Measurements from ENCODE around the gene SLC35F1.

SLC35F1 gene

DNA sequence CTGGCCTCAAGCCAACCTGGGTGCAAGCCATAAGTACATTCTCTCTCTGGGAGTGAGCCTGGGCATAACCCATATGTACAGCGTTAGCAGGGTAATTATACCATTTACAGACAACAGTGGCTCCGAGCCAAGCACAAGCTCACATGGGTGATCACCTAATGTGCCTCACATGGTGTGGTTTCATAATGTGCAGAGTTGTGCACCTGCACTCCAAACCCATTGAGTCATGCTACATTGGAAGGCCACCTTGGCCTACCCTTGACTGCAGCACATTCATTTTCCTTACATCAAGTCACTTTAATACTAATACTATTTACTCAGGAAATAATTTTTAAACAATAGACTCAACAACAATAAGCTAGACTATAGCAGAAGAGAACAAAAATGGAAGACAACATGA, 446.5 kb downstream of the SLC35F1 start:
- no peaks in the 10 kb centered on the region for H3K27me3 ChIP-seq (ENCODE audit: control insufficient read depth in 5 of 5, insufficient read depth in 4 of 5, low read length in 5 of 5)
- H3K9ac ChIP-seq (ENCODE audit: low read length in 5 of 5), result no peak overlapping the region
- H3K36me3 ChIP-seq (ENCODE audit: control insufficient read depth in 5 of 5, insufficient read depth in 5 of 5, low read length in 5 of 5), result no peaks in the 10 kb centered on the region
- no peaks in the 10 kb centered on the region for H3K4me1 ChIP-seq (ENCODE audit: control insufficient read depth in 5 of 5, insufficient read depth in 5 of 5, low read length in 5 of 5)
- no peak overlapping the region for H3K27ac ChIP-seq (ENCODE audit: low read depth, low read length)
- H3K4me3 ChIP-seq (ENCODE audit: low read depth in 1 of 5, low read length in 5 of 5), result no peak overlapping the region
- no peaks in the 10 kb centered on the region for H3K9me3 ChIP-seq (ENCODE audit: control insufficient read depth in 5 of 5, low read length in 5 of 5)

GRCh38 chr6:118354641-118355040, 447.6 kb downstream of the SLC35F1 start:
- no peak overlapping the region for H3K9ac ChIP-seq (ENCODE audit: low read length in 5 of 5)
- no peaks in the 10 kb centered on the region for H3K4me1 ChIP-seq (ENCODE audit: control insufficient read depth in 5 of 5, insufficient read depth in 5 of 5, low read length in 5 of 5)
- no peaks in the 10 kb centered on the region for H3K36me3 ChIP-seq (ENCODE audit: control insufficient read depth in 5 of 5, insufficient read depth in 5 of 5, low read length in 5 of 5)
- no peak overlapping the region for H3K27ac ChIP-seq (ENCODE audit: low read depth, low read length)
- no peak overlapping the region for H3K4me3 ChIP-seq (ENCODE audit: low read depth in 1 of 5, low read length in 5 of 5)
- H3K27me3 ChIP-seq (ENCODE audit: control insufficient read depth in 5 of 5, insufficient read depth in 4 of 5, low read length in 5 of 5), result no peaks in the 10 kb centered on the region
- H3K9me3 ChIP-seq (ENCODE audit: control insufficient read depth in 5 of 5, low read length in 5 of 5), result no peaks in the 10 kb centered on the region

DNA sequence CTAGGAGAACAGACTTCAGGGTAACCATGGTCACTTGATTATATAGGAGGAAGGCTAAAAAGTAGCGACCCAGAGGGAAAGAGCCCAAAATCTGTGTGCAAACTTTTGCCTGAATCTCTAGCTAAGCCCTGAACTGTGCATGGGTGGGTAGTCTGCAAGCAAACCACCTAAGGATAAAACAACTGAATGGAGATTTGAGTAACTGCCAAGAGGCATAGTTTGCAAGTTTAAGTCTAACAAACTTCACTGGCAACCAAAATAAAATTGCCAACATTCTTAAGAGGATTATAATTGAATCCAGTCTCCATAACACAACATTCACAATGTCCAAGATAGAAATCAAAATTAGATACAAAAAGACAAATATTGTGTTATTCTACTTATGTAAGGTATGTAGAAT, 449.0 kb downstream of the SLC35F1 start:
- Histone ChIP-seq H3K36me3 (ENCODE audit: control insufficient read depth in 5 of 5, insufficient read depth in 5 of 5, low read length in 5 of 5) (no peaks in the 10 kb centered on the region), H3K9me3 (ENCODE audit: control insufficient read depth in 5 of 5, low read length in 5 of 5) (no peaks in the 10 kb centered on the region), H3K27ac (ENCODE audit: low read depth, low read length) (no peak overlapping the region), H3K9ac (ENCODE audit: low read length in 5 of 5) (no peak overlapping the region), H3K27me3 (ENCODE audit: control insufficient read depth in 5 of 5, insufficient read depth in 4 of 5, low read length in 5 of 5) (no peaks in the 10 kb centered on the region), H3K4me3 (ENCODE audit: low read depth in 1 of 5, low read length in 5 of 5) (no peak overlapping the region), H3K4me1 (ENCODE audit: control insufficient read depth in 5 of 5, insufficient read depth in 5 of 5, low read length in 5 of 5) (no peaks in the 10 kb centered on the region)

DNA sequence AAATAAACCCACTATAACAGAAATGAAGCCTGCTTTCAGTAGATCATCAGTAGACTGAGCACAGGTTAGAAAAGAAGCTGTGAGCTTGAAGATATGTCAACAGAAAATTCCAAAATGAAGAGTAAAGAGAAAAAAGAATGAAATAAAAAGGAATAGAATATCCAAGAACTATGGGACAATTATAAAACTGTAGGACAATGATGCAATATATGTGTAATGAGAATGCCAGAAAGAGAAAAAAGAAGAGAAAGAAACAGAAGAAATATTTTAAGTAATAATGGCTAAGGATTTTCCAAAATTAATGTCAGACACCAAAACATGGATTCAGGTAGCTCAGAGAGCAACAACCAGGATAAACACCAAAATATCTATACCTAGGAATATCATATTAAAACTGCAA, 449.6 kb downstream of the SLC35F1 start:
- H3K9ac ChIP-seq (ENCODE audit: low read length in 5 of 5), result no peak overlapping the region
- H3K9me3 ChIP-seq (ENCODE audit: control insufficient read depth in 5 of 5, low read length in 5 of 5), result no peaks in the 10 kb centered on the region
- no peak overlapping the region for H3K4me3 ChIP-seq (ENCODE audit: low read depth in 1 of 5, low read length in 5 of 5)
- H3K36me3 ChIP-seq (ENCODE audit: control insufficient read depth in 5 of 5, insufficient read depth in 5 of 5, low read length in 5 of 5), result no peaks in the 10 kb centered on the region
- no peak overlapping the region for H3K27ac ChIP-seq (ENCODE audit: low read depth, low read length)
- H3K27me3 ChIP-seq (ENCODE audit: control insufficient read depth in 5 of 5, insufficient read depth in 4 of 5, low read length in 5 of 5), result no peaks in the 10 kb centered on the region
- no peaks in the 10 kb centered on the region for H3K4me1 ChIP-seq (ENCODE audit: control insufficient read depth in 5 of 5, insufficient read depth in 5 of 5, low read length in 5 of 5)

All from subcutaneous abdominal adipose tissue (tissue), 5 donors.